ENCODE results near the gene TBC1D8. TPM values are rescaled to one million over a fixed set of nuclear protein-coding genes. Genes with fewer than 3 reads are reported as not detected.
A peak's percentile ranks its signal among the peaks of the same experiment; 100 is the strongest.

The TBC1D8 gene
- total RNA-seq, 1 experiment from 2014 or later = 139 TPM

GRCh38 chr2:101132202-101132601 lies 19.0 kb downstream of the TBC1D8 start:
- DNase-seq (ENCODE audit: low read depth, low spot score) = no peak
- no peak for ATAC-seq
- in situ Hi-C loops (cut with HindIII; ENCODE audit: low pct_unique_long_range_greater_than_20kb, low sequenced_read_pairs) = no loop called here
- intact Hi-C loops (cut with micrococcal nuclease; ENCODE audit: unreplicated experiment) = no loop called here
- no peaks in the 10 kb centered on the region for H3K27me3 ChIP-seq (ENCODE audit: control insufficient read depth, insufficient read depth, low read length)
- H3K27ac ChIP-seq (ENCODE audit: low read length) = peak overlapping the region; percentile 69
- no peaks in the 10 kb centered on the region for H3K36me3 ChIP-seq (ENCODE audit: control insufficient read depth, insufficient read depth, low read length)
- BruUV-seq (replicated peaks) = no TSS peak
- no peaks in the 10 kb centered on the region for H3K9me3 ChIP-seq (ENCODE audit: control insufficient read depth, insufficient read depth, low read depth, low read length)
- peaks cover 88% of the 10 kb centered on the region for H3K4me1 ChIP-seq (ENCODE audit: control insufficient read depth, insufficient read depth, low read length)
- POLR2A ChIA-PET = interaction anchor here (0.6 kb wide), 1 partner anchor 10 kb away, joined by 4 read pairs; no protein-coding TSS in a partner anchor
- no peak for TF ChIP-seq POLR2AphosphoS5 (IDR thresholded peaks at IDR 0.05; ENCODE audit: low read depth, low read length)
- TF ChIP-seq CTCF (IDR thresholded peaks at IDR 0.05) = no peak
- no peak for TF ChIP-seq REST (IDR thresholded peaks at IDR 0.05; ENCODE audit: insufficient read depth in 1 of 2, low read depth in 2 of 2, low read length in 1 of 2)
- TF ChIP-seq TCF7L2 (IDR thresholded peaks at IDR 0.05; ENCODE audit: low read depth, low read length) = no peak
- no peak for TF ChIP-seq SIN3A (IDR thresholded peaks at IDR 0.05; ENCODE audit: borderline replicate concordance, insufficient read depth, low read depth, low read length)
- CTCF ChIA-PET = no interaction called here
- no peak overlapping the region for H3K4me3 ChIP-seq (ENCODE audit: low read depth in 2 of 2, low read length in 2 of 2)

GRCh38 chr2:101130081-101130480 lies 21.1 kb downstream of the TBC1D8 start:
- POLR2A ChIA-PET = interaction anchor here (0.5 kb wide), 1 partner anchor 121 kb away, joined by 4 read pairs; no protein-coding TSS in a partner anchor
- no TSS peak for BruUV-seq (replicated peaks)

More at GRCh38 chr2:101130081-101130480, 21.1 kb downstream of the TBC1D8 start:
- in situ Hi-C loops (cut with HindIII; ENCODE audit: low pct_unique_long_range_greater_than_20kb, low sequenced_read_pairs) (no loop called here), intact Hi-C loops (cut with micrococcal nuclease; ENCODE audit: unreplicated experiment) (no loop called here)
- Histone ChIP-seq H3K27me3 (ENCODE audit: control insufficient read depth, insufficient read depth, low read length) (no peaks in the 10 kb centered on the region), H3K36me3 (ENCODE audit: control insufficient read depth, insufficient read depth, low read length) (no peaks in the 10 kb centered on the region), H3K9me3 (ENCODE audit: control insufficient read depth, insufficient read depth, low read depth, low read length) (no peaks in the 10 kb centered on the region), H3K27ac (ENCODE audit: low read length) (peak overlapping the region; percentile 100), H3K4me1 (ENCODE audit: control insufficient read depth, insufficient read depth, low read length) (peaks cover 91% of the 10 kb centered on the region), H3K4me3 (ENCODE audit: low read depth in 2 of 2, low read length in 2 of 2) (no peak overlapping the region)
- TF ChIP-seq REST (IDR thresholded peaks at IDR 0.05; ENCODE audit: insufficient read depth in 1 of 2, low read depth in 2 of 2, low read length in 1 of 2) (no peak), CTCF (IDR thresholded peaks at IDR 0.05) (no peak), SIN3A (IDR thresholded peaks at IDR 0.05; ENCODE audit: borderline replicate concordance, insufficient read depth, low read depth, low read length) (no peak), POLR2AphosphoS5 (IDR thresholded peaks at IDR 0.05; ENCODE audit: low read depth, low read length) (no peak), TCF7L2 (IDR thresholded peaks at IDR 0.05; ENCODE audit: low read depth, low read length) (no peak)
- ATAC-seq (no peak), DNase-seq (ENCODE audit: low read depth, low spot score) (no peak)
- CTCF ChIA-PET = no interaction called here

Measured in Panc1 (cell line).